Keratinocyte (primary cell): ENCODE data around the gene C19orf73.

Experiments
- CTCF ChIP-seq, 3 experiments: IDR thresholded peaks in 1 of 3; conservative IDR thresholded peaks in 1 of 3; optimal IDR thresholded peaks in 1 of 3; 2 replicates in 2 of 3; 3 replicates in 1 of 3; pipeline versions ENCODE3 to v1.5.1; 2011; ENCODE audit warnings: low read length in 3 of 3, mild to moderate bottlenecking in 3 of 3, moderate library complexity in 2 of 3, control low read depth in 1 of 3, inconsistent platforms in 1 of 3; ENCODE audit not compliant: insufficient read depth in 2 of 3; ENCODE audit errors: extremely low read depth in 1 of 3
- EZH2 ChIP-seq: IDR thresholded peaks from one replicate; pipeline ENCODE4 v1.6.1; 2012; ENCODE audit warnings: inconsistent platforms, mild to moderate bottlenecking, low read length, moderate library complexity

GRCh38 chr19:49160450-49161189 lies 41.7 kb upstream of the C19orf73 start:
- TF ChIP-seq EZH2 (no peak), CTCF (optimal IDR thresholded peaks at IDR 0.05 in 1 of 3, IDR thresholded peaks at IDR 0.05 in 1 of 3, conservative IDR thresholded peaks at IDR 0.05 in 1 of 3; ENCODE audit: extremely low read depth in 1 of 3, insufficient read depth in 2 of 3, low read length in 3 of 3) (no peak)
